Measurements from ENCODE around the gene GUSB. TPM values are rescaled to one million over a fixed set of nuclear protein-coding genes. Genes with fewer than 3 reads are reported as not detected.

Gene GUSB
- total and polyA plus RNA-seq, 2 experiments from 2014 or later: 33.6 to 47.0 TPM

- TF ChIP-seq, protein P1, sequence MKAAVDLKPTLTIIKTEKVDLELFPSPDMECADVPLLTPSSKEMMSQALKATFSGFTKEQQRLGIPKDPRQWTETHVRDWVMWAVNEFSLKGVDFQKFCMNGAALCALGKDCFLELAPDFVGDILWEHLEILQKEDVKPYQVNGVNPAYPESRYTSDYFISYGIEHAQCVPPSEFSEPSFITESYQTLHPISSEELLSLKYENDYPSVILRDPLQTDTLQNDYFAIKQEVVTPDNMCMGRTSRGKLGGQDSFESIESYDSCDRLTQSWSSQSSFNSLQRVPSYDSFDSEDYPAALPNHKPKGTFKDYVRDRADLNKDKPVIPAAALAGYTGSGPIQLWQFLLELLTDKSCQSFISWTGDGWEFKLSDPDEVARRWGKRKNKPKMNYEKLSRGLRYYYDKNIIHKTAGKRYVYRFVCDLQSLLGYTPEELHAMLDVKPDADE (IDR thresholded peaks at IDR 0.05): no peak
- no peak for TF ChIP-seq EZH2phosphoT487 (IDR thresholded peaks at IDR 0.05; ENCODE audit: unreplicated experiment)
- no peak for TF ChIP-seq STAT1 (IDR thresholded peaks at IDR 0.05; ENCODE audit: unreplicated experiment)
- TF ChIP-seq CREB1 (CRISPR knock-in tag; IDR thresholded peaks at IDR 0.05; ENCODE audit: low read depth): no peak
- no peak for TF ChIP-seq ZNF331 (CRISPR knock-in tag; IDR thresholded peaks at IDR 0.05; ENCODE audit: low read depth)
- no peak for TF ChIP-seq NANOG (IDR thresholded peaks at IDR 0.05; ENCODE audit: borderline replicate concordance)
- TF ChIP-seq JUNB (IDR thresholded peaks at IDR 0.05; ENCODE audit: unreplicated experiment): no peak
These were observed 58.7 kb downstream of the GUSB start (continued) for GRCh38 chr7:65923316-65923715.

GRCh38 chr7:65915921-65916657, 65.9 kb downstream of the GUSB start:
- DNase-seq (ENCODE audit: low spot score) (no peak), ATAC-seq (no peak)
- Histone ChIP-seq H3K9me2 (ENCODE audit: insufficient read depth) (no peaks in the 10 kb centered on the region), H3K27me3 (ENCODE audit: insufficient read depth) (no peaks in the 10 kb centered on the region), H4K20me1 (replicated peaks; ENCODE audit: insufficient read depth) (peaks cover 15% of the 10 kb centered on the region), H2AFZ (no peak overlapping the region), H3F3A (replicated peaks; ENCODE audit: low read depth) (no peaks in the 10 kb centered on the region), H3K4me3 (no peak overlapping the region), H3K79me2 (replicated peaks; ENCODE audit: insufficient read depth) (peaks cover 42% of the 10 kb centered on the region), H3K36me3 (ENCODE audit: insufficient read depth) (no peaks in the 10 kb centered on the region; the same call in 1 of the 2 replicates), H3K4me2 (no peak overlapping the region), H3K4me1 (ENCODE audit: insufficient read depth) (0 out of 2 replicates have a peak, but pooled peaks cover under 1% of the 10 kb centered on the region), H3K27ac (ENCODE audit: low read depth) (no peak overlapping the region)
- H3K36me3 Mint-ChIP-seq (ENCODE audit: low read depth): no peaks in the 10 kb centered on the region; the same call in 2 of the 3 replicates
- TF ChIP-seq POLR2AphosphoS5 (IDR thresholded peaks at IDR 0.05; ENCODE audit: low read depth) (no peak), JUNB (IDR thresholded peaks at IDR 0.05; ENCODE audit: unreplicated experiment) (no peak)
- H3K27ac Mint-ChIP-seq: no peak overlapping the region; the same call in 1 of the 2 replicates
- H3K4me3 Mint-ChIP-seq: no peak overlapping the region
- no peaks in the 10 kb centered on the region; the same call in 2 of the 3 replicates for H3K4me1 Mint-ChIP-seq
- no peaks in the 10 kb centered on the region for H3K9me3 Mint-ChIP-seq
- no peaks in the 10 kb centered on the region for H3K27me3 Mint-ChIP-seq (ENCODE audit: insufficient read depth, low read depth, poor library complexity)

- no peaks in the 10 kb centered on the region for H3K9me2 ChIP-seq (ENCODE audit: insufficient read depth)
- H3K36me3 Mint-ChIP-seq (ENCODE audit: low read depth): no peaks in the 10 kb centered on the region
- peaks cover 55% of the 10 kb centered on the region for H3K79me2 ChIP-seq (replicated peaks; ENCODE audit: insufficient read depth)
- DNase-seq (ENCODE audit: low spot score): no peak
- H2AFZ ChIP-seq: no peak overlapping the region
- peaks cover 11% of the 10 kb centered on the region for H3K4me1 ChIP-seq (ENCODE audit: insufficient read depth)
- H3K4me3 ChIP-seq: no peak overlapping the region
- no peak for ATAC-seq
- H3K27ac ChIP-seq (ENCODE audit: low read depth): no peak overlapping the region
- no peak overlapping the region for H3K4me2 ChIP-seq
- H3K4me1 Mint-ChIP-seq: peaks cover 14% of the 10 kb centered on the region
- no peaks in the 10 kb centered on the region for H3F3A ChIP-seq (replicated peaks; ENCODE audit: low read depth)
- TF ChIP-seq REST (IDR thresholded peaks at IDR 0.05; ENCODE audit: unreplicated experiment) (no peak), ZNF114 (CRISPR knock-in tag; IDR thresholded peaks at IDR 0.05) (no peak), ZNF331 (CRISPR knock-in tag; IDR thresholded peaks at IDR 0.05; ENCODE audit: low read depth) (no peak), CREB1 (CRISPR knock-in tag; IDR thresholded peaks at IDR 0.05; ENCODE audit: low read depth) (no peak), STAT1 (IDR thresholded peaks at IDR 0.05; ENCODE audit: unreplicated experiment) (no peak)
- TF ChIP-seq, protein P1 (IDR thresholded peaks at IDR 0.05): no peak
- H3K27ac Mint-ChIP-seq: no peak overlapping the region
- no peaks in the 10 kb centered on the region for H3K27me3 ChIP-seq (ENCODE audit: insufficient read depth)
- no peaks in the 10 kb centered on the region for H3K27me3 Mint-ChIP-seq (ENCODE audit: insufficient read depth, low read depth, poor library complexity)
- no peak overlapping the region for H3K4me3 Mint-ChIP-seq
- H4K20me1 ChIP-seq (replicated peaks; ENCODE audit: insufficient read depth): peaks cover 31% of the 10 kb centered on the region; the same call in 1 of the 2 replicates
- H3K9me3 Mint-ChIP-seq: no peaks in the 10 kb centered on the region
- no peaks in the 10 kb centered on the region; the same call in 1 of the 2 replicates for H3K36me3 ChIP-seq (ENCODE audit: insufficient read depth)
These were observed 69.8 kb downstream of the GUSB start for GRCh38 chr7:65912237-65912636.

Data from GM23338 (cell line).